ENCODE measurements around the gene GTPBP10. TPM values are rescaled to one million over a fixed set of nuclear protein-coding genes. Genes with fewer than 3 reads are reported as not detected.

The GTPBP10 gene
- total RNA-seq, 1 donor: 16.0 TPM

DNA sequence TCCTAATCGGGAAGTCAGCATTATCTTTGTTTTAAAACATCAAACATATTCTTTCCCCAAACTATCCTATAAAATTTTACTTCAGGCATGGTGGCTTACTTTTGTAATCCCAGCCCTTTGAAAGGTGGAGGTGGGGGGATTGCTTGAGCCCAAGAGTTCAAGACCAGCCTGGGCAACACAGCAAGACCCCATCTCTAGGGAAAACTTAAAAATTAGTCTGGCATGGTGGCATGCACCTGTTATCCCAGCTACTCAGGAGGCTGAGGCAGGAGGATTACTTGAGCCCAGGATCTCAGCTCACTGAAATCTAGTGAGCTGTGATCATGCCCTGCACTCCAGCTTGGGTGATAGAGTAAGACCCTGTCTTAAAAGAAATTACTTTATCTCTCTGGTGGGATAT is 61.6 kb downstream of the GTPBP10 start:
- no peak overlapping the region for H3K4me3 ChIP-seq (ENCODE audit: low read depth, low read length)
- TF ChIP-seq, protein P1, sequence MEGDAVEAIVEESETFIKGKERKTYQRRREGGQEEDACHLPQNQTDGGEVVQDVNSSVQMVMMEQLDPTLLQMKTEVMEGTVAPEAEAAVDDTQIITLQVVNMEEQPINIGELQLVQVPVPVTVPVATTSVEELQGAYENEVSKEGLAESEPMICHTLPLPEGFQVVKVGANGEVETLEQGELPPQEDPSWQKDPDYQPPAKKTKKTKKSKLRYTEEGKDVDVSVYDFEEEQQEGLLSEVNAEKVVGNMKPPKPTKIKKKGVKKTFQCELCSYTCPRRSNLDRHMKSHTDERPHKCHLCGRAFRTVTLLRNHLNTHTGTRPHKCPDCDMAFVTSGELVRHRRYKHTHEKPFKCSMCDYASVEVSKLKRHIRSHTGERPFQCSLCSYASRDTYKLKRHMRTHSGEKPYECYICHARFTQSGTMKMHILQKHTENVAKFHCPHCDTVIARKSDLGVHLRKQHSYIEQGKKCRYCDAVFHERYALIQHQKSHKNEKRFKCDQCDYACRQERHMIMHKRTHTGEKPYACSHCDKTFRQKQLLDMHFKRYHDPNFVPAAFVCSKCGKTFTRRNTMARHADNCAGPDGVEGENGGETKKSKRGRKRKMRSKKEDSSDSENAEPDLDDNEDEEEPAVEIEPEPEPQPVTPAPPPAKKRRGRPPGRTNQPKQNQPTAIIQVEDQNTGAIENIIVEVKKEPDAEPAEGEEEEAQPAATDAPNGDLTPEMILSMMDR (IDR thresholded peaks at IDR 0.05; ENCODE audit: insufficient read depth, low read depth, low read length): no peak
- no peak for DNase-seq (ENCODE audit: low read depth)

DNA sequence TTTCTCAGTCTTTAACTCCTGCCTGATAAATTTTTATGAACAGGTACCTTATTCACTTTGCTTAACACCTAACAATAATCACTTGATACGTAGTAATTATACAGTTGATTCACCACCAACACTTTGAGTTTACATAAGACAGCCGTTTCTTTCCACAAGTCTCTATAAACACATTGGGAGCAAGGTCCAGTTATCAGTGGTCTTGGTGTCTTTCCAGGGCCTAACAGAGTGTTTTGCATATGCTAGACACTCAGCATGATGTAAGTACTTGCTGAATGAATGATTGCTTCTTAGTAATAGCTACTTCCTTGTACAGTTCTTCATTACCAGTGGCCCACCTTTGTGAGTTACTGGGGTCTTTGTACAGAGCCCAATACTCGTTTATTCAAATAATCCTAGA is 63.2 kb downstream of the GTPBP10 start:
- no peak overlapping the region for H3K4me3 ChIP-seq (ENCODE audit: low read depth, low read length)
- TF ChIP-seq, protein P1 (IDR thresholded peaks at IDR 0.05; ENCODE audit: insufficient read depth, low read depth, low read length): no peak

DNA sequence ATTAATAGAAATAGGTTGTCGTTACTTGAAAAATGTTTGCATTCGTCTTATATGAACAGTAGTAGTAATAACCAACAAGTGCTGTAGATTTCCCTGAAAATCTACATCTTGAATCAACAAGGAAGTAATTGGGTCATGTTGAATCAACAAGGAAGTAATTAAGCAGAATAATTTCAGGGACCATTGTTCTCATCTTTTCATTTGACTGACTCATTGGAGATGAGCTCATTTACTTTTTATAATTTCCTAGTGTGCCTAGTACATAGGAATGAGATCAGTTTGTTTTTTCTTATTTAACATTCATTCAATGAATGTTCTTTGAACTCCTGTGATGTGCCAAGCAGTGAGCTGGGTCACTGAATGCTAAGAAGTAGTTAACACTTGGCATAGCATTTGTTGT is 65.0 kb downstream of the GTPBP10 start:
- DNase-seq (ENCODE audit: low read depth): no peak
- TF ChIP-seq, protein P1 (IDR thresholded peaks at IDR 0.05; ENCODE audit: insufficient read depth, low read depth, low read length): no peak
- no peak overlapping the region for H3K4me3 ChIP-seq (ENCODE audit: low read depth, low read length)

More for the DNA sequence above, 63.2 kb downstream of the GTPBP10 start:
- DNase-seq (ENCODE audit: low read depth): no peak

DNA sequence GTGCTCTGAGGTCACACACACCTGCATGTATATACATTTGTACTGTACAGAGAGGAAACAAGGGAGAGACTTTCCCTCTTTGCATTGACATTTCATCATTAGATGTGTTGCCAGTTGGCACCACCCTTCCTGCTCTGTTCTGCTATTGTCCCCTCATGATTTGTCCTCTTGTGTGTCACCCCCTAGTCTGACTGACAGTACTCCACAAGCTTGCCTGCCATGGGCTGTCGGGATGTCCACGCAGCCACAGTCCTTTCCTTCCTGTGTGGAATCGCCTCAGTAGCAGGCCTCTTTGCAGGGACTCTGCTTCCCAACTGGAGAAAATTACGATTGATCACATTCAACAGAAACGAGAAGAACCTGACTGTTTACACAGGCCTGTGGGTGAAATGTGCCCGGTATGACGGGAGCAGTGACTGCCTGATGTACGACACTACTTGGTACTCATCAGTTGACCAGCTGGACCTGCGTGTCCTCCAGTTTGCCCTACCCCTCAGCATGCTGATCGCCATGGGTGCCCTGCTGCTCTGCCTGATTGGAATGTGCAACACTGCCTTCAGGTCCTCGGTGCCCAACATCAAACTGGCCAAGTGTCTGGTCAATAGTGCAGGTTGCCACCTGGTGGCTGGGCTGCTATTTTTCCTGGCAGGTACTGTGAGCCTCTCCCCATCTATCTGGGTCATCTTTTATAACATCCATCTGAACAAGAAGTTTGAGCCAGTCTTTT is 66.1 kb downstream of the GTPBP10 start:
- TF ChIP-seq, protein P1 (IDR thresholded peaks at IDR 0.05; ENCODE audit: insufficient read depth, low read depth, low read length): peak; percentile 17
- DNase-seq (ENCODE audit: low read depth): no peak
- no peak overlapping the region for H3K4me3 ChIP-seq (ENCODE audit: low read depth, low read length)

DNA sequence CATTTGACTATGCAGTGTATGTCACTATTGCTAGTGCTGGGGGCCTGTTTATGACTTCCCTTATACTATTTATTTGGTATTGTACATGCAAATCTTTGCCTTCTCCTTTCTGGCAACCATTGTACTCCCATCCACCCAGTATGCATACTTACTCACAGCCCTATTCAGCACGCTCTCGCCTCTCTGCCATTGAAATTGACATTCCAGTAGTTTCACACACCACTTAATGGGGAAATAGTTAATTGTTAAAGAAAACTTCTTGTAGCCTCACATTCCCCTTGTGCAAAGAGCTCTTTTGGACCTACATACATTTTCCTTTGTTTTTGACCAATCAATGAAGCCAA is 66.6 kb downstream of the GTPBP10 start:
- TF ChIP-seq, protein P1 (IDR thresholded peaks at IDR 0.05; ENCODE audit: insufficient read depth, low read depth, low read length): no peak
- H3K4me3 ChIP-seq (ENCODE audit: low read depth, low read length): no peak overlapping the region

DNA sequence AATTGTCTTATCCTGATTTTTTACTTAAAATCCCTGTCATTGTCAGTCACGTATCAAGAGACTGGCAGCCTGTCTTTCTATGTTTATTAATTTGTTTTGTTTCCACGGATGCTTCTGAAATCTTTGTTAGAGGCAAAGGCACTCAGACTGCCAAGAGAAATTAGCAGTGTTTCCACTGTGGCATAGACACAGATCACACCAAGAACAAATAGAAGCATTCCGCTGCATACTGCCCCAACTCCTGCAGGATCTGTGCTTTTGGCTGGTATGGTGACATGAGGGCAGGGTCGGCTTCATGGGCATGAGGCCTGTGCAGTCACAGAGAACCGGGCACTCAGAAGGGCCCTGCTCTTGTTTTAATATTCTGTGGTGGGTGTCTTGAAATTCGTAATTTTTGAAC is 75.1 kb downstream of the GTPBP10 start:
- DNase-seq (ENCODE audit: low read depth): no peak
- TF ChIP-seq, protein P1 (IDR thresholded peaks at IDR 0.05; ENCODE audit: insufficient read depth, low read depth, low read length): no peak
- no peak overlapping the region for H3K4me3 ChIP-seq (ENCODE audit: low read depth, low read length)

More for the DNA sequence above, 66.6 kb downstream of the GTPBP10 start:
- no peak for DNase-seq (ENCODE audit: low read depth)

DNA sequence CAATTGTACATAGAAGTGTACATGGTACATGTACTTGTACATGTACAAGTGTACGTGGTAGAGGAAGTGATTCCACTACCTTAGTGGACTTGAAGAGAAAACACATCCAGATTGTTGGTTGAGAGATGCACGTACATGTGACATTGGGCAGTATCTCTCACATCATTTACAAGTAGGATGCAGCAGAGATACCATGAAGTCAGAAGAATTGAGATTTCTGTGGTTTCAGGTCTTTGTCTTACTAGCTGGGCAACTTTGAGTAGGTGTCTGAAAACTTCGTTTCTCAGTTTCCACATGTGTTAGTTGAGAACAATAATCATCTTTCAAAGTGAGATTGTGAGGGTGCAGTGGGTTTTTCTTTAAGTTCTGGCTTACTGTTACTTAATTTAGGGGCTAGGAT is 78.2 kb downstream of the GTPBP10 start:
- TF ChIP-seq, protein P1 (IDR thresholded peaks at IDR 0.05; ENCODE audit: insufficient read depth, low read depth, low read length): no peak
- no peak for DNase-seq (ENCODE audit: low read depth)
- H3K4me3 ChIP-seq (ENCODE audit: low read depth, low read length): no peak overlapping the region
